ENCODE results near the gene RABL6.
"Not testable (repeated sequence)": the region's sequence is repeated elsewhere in the genome, so short reads cannot be mapped to it uniquely, and the experiment has no call there.

The RABL6 gene

GRCh38 chr9:136823136-136824046 lies 15.6 kb downstream of the RABL6 start:
- DNase-seq, result no peak

GRCh38 chr9:136824496-136825225 lies 16.9 kb downstream of the RABL6 start:
- DNase-seq, result no peak

DNA sequence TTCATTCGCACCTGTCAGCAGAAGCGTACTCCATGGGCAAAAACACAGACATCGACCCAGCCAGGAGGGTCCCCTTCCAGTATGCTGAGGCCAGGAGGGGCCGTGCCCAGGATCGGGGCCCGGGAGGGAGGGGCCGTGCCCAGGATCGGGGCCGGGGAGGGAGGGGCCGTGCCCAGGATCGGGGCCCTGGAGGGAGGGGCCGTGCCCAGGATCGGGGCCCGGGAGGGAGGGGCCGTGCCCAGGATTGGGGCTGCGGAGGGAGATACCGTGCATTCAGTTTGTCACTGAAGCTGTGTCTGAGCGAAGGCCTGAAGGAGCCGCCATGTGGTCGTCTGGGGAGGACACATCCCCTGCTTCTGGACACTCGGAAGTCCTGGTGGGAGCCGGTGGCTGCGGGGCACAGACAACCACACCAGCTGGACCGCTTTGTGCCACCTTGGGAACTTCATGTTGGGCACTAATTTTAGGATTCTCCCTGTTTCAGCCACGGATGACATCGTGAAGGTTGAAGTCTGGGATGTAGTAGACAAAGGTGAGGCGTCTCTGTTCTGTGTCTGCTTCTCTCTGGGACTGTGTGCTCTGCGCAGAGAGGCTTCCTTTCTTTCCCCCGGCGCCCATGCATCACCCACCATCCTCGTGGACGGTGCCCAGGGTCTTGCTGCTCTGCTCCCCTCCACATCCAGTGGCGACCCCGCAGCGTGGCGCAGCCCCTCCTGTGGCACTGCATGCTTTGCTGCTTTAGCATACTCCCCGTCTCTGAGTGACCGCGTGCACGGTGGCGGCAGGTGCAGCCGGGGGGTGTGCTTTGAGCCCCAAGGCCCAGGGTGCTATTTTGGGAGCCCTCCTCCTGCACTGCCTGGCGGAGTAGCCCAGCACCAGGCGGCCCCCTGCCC lies 17.8 kb downstream of the RABL6 start:
- DNase-seq, result no peak

- no peak for DNase-seq
These were observed 18.4 kb downstream of the RABL6 start for GRCh38 chr9:136826188-136826541.

- DNase-seq, result no peak
These were observed 19.2 kb downstream of the RABL6 start for GRCh38 chr9:136826703-136827582.

DNA sequence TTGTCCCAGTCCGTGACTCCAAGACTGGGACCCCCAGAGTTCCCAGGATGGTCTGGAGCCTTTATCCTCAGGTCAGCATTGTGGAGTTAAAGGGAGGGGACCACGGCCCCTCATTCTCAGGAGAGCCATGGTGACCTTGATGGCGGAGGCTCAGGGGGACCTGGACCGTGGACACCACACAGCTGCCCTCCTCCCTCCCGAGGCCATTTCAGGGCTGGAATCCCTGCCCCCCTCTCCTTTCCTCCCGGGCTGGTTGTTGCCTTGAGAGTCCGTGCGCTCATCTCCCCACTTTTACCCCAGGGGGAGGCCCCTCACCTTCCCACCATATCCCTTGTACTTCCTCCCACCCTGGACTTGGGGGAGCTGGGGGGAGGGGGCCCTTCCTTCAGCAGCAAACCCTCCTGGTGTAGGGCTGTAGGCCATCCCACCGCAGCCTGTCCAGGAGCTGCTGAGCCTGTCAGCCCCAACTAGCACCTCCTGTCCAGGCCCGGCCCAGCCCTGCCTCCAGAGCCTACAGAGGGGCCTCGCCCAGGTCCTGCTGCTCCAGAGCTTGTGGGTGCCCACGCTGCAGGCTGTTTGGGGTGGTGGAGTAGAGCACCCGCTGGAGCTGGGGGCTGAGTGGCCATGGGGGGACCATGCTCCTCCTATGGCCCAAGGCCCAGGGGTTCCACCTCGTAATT lies 20.2 kb downstream of the RABL6 start:
- no peak for DNase-seq

- DNase-seq, result no peak
These were observed 20.9 kb downstream of the RABL6 start for GRCh38 chr9:136828474-136829140.

DNA sequence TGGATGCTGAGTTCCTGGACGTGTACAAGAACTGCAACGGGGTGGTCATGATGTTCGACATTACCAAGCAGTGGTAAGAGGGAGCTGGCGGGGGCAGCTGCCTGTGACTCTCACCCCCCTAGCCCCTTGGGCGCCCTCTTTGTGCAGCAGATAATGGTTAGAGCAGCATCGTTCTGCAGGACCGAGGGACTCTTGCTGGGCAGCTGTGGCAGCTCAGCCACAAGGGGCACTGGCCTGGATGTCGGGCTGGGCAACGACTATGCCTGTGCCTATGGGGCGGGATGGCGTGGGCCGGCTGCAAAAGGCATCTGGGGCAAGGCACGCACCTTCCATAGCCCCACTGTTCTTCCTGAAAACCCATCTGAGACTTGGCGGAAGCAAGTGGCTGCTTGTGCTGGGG lies 21.7 kb downstream of the RABL6 start:
- no peak for DNase-seq

GRCh38 chr9:136829981-136830885 lies 22.5 kb downstream of the RABL6 start:
- no peak for DNase-seq

GRCh38 chr9:136831002-136831719 lies 23.4 kb downstream of the RABL6 start:
- no peak for DNase-seq

- DNase-seq, result no peak
These were observed 24.0 kb downstream of the RABL6 start for GRCh38 chr9:136831720-136832104.

GRCh38 chr9:136832581-136832980 lies 24.8 kb downstream of the RABL6 start:
- DNase-seq, result no peak

GRCh38 chr9:136833381-136834048 lies 25.8 kb downstream of the RABL6 start:
- DNase-seq, result not testable (repeated sequence)

DNA sequence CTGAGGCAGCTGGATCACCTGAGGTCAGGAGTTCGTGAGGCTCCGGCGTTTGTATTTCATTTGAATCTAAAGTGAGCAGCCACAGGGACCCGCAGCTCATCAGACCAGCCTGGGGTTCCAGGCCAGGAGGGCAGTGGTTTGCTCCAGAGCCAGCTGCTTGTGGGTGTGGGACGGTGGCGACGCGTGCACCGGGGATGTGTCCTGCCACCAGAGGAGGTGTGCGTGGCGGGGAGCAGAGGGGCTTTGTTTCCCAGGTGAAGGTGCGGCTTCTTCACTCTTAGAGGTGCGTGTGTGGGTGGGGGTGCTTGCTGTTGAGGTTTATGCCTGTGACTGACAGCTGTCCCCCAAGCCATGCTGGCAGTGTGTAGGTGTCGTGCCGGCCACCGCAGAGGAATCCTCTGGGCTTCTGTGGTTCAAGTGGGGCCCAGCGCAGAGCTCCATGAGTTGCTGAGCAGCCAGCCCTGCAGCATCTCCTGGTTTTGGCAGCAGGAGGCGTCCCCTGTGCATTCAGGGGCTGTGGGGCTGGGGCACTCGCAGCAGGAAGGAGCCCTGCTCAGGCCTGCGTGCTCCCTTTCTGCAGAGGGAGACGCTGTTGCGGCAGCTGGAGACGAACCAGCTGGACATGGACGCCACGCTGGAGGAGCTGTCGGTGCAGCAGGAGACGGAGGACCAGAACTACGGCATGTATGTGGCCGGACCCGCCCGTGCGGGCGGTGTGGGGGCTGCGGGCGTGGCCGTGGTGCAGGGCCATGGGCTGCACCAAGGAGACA lies 27.6 kb downstream of the RABL6 start:
- DNase-seq, result no peak

GRCh38 chr9:136835932-136836904 lies 28.5 kb downstream of the RABL6 start:
- no peak for DNase-seq

- DNase-seq, result no peak
These were observed 29.6 kb downstream of the RABL6 start for GRCh38 chr9:136837146-136837855.
